GM13976 (cell line): ENCODE data around the gene FLT3.
"Not testable (repeated sequence)": the region's sequence is repeated elsewhere in the genome, so short reads cannot be mapped to it uniquely, and the experiment has no call there.

Experiments
- DNase-seq: peaks from one replicate; pipeline ENCODE4 v3.0.0; 2012; ENCODE audit warnings: low spot score
- in situ Hi-C: fragments of 300-500 bp; cut with MboI; formaldehyde crosslinking; loops from one replicate; pipeline ENCODE4 v1.12.0; 2022; ENCODE audit warnings: low sequenced_read_pairs, mixed read lengths, inconsistent platforms; ENCODE audit not compliant: unreplicated experiment
- TF ChIP-seq, protein P1 (sequence below): IDR thresholded peaks from 2 replicates; pipeline ENCODE4 v1.5.1; 2012; ENCODE audit warnings: borderline replicate concordance, mild to moderate bottlenecking; ENCODE audit not compliant: insufficient read depth; ENCODE audit errors: extremely low read depth, missing control alignments, control extremely low read depth

FLT3 gene

DNA sequence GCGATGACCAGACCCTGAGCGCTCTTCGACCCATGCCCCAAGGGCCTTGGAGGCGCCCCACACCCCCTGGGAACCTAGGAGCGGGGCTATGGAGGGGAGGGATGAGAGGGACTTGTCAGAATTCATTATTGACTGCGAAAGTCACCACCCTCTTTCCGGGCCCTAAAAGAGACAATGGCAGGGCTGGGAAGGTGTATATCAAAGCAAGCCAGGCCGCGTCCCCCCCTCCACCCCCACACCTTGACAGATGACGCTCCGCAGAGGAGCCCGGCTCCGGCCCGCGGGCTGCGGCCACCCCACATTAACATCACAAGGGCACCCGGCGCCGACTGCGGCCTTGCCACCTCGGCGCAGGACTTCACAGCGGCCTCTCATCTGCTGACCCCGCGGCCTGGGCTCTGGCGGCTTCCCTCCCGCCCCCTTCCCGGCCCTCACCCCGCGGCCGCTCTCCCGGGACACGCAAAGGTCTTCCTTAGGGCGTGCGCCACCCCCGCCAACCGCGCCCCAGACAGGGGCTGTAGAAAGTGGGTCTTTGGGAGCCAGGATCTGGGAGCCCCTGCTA, 133.7 kb downstream of the FLT3 start:
- in situ Hi-C loops: loop anchor here (25.0 kb wide), 1 partner anchor 1004 kb away; no protein-coding TSS in a partner anchor
- TF ChIP-seq, protein P1, sequence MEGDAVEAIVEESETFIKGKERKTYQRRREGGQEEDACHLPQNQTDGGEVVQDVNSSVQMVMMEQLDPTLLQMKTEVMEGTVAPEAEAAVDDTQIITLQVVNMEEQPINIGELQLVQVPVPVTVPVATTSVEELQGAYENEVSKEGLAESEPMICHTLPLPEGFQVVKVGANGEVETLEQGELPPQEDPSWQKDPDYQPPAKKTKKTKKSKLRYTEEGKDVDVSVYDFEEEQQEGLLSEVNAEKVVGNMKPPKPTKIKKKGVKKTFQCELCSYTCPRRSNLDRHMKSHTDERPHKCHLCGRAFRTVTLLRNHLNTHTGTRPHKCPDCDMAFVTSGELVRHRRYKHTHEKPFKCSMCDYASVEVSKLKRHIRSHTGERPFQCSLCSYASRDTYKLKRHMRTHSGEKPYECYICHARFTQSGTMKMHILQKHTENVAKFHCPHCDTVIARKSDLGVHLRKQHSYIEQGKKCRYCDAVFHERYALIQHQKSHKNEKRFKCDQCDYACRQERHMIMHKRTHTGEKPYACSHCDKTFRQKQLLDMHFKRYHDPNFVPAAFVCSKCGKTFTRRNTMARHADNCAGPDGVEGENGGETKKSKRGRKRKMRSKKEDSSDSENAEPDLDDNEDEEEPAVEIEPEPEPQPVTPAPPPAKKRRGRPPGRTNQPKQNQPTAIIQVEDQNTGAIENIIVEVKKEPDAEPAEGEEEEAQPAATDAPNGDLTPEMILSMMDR: no peak
- no peak for DNase-seq

DNA sequence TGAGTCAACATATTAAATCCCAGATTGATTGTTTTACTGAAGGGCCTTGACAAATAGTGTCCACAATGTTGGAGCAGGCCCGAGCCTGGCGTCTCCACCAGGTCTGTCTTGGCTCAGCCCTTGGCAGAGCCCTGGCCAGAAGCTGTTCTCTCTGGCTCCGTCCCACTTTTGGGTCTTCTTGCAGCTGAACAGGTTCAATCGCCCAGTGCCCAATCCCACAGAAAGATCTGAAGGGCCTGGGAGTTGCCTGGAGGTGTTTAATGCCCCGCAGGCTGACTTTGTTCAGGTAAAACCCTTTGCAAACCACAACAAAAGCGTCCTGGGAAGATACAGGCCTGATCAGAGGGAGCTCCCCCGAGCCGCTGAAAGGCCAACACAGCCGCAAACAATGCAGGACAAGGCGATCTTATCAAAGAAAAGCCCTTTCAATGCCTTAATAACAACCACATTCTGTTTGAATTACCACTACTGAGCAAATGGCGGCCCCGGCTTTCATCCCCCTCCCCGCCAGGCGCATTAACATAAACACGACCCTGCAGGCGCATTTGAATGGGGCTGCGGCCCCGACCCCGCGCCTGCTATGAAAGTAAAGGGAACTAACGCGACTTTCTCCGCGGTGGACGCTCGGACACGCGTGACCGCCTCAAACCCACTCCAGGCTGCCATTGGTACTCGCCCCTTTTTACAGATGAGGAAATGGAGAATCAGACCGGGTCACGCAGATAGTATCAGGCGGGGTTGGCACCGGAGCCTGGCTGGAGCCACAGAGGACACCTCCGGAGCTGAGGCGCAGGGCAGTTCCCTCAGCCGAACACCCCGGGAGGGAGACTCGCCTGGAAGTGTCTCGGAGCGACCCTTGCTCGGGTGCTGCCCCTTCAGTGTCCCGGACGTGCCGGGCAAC, 134.4 kb downstream of the FLT3 start:
- in situ Hi-C loops: loop anchor here (25.0 kb wide), 1 partner anchor 1004 kb away; no protein-coding TSS in a partner anchor

DNA sequence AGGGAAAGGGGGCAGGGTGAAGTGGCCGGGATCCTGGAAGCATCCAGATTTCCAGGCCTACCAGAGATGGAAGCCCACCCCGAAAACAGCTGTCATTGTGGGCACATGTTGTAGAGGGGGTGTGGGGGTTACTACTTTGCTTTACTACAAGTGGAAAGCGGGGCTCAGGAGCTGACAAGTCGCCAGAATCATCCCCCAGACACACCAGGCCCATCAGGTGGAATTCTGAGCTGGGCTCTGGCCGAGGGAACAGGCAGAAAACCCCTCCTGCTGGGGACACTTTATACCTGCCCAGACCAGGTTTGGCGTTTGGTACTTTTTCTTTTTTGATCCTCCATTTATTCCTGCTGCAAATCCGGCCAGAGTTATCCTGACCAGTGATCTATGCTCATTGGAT, 135.0 kb downstream of the FLT3 start:
- no peak for DNase-seq
- TF ChIP-seq, protein P1: no peak
- in situ Hi-C loops: loop anchor here (25.0 kb wide), 1 partner anchor 1003 kb away; no protein-coding TSS in a partner anchor

More for the DNA sequence above, 134.4 kb downstream of the FLT3 start:
- DNase-seq: peak; percentile 37
- TF ChIP-seq, protein P1: no peak

DNA sequence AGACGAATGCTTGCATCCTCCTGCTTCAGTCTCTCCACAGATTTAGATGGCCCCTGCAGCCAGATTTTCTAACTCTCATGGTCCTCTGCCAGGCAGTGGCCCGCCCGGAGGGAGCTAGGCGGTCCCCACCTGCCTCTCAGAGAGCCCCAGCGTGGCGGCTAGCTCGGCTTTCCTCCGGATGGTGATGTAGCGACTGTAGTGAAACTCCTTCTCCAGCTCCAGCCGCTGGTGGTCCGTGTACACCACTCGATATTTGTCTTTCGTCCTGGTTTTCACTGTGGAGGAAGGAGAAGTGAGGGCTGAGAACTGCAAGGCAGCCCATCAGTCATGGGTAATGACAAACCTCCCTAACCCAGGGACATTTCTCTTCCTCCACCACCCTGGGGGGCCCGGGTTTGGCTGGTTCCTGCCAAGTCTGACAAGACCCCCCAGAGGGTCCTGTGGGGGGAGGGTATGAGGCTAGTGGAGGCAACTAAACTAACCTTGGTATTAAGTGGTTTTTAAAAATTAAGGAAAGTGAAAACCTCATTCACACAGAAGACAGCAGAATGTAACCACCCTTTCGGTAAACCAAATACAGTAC, 135.5 kb downstream of the FLT3 start:
- in situ Hi-C loops: loop anchor here (25.0 kb wide), 1 partner anchor 1003 kb away; no protein-coding TSS in a partner anchor

DNA sequence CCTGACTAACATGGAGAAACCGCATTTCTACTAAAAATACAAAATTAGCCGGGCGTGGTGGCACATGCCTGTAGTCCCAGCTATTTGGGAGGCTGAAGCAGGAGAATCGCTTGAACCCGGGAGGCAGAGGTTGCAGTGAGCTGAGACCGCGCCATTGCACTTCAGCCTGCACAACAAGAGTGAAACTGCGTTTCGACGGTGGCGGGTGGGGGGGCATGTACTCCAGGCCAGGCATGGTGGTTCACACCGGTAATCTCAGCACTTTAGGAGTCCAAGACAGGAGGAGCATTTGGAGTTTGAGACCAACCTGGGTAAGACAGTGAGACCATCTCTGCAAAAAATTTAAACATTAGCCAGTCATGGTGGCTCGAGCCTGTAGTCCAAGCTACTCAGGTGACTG, 136.2 kb downstream of the FLT3 start:
- in situ Hi-C loops: loop anchor here (25.0 kb wide), 1 partner anchor 1002 kb away; no protein-coding TSS in a partner anchor
- not testable (repeated sequence) for DNase-seq

More for the DNA sequence above, 135.5 kb downstream of the FLT3 start:
- TF ChIP-seq, protein P1: no peak
- no peak for DNase-seq

DNA sequence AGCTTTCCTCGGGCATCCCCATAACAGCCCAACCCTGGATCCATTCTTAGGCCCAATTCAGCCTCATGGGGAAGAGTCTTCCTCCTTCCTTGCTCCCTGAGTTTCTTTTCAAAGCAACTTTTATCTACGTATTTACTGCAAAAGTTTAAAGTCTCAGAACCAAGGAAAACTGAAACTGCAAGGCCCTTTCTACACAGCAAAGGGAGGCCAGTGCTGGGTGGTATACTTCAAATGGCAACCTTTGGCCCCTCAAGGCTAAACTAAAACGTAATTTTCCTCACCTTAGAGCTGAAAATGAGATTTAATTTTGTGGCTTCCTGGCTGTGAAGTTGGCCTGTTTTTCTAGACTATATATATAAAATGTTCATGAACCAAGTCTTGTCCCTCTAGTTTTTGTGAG, 136.9 kb downstream of the FLT3 start:
- in situ Hi-C loops: loop anchor here (25.0 kb wide), 1 partner anchor 1001 kb away; no protein-coding TSS in a partner anchor
- TF ChIP-seq, protein P1: no peak
- no peak for DNase-seq

DNA sequence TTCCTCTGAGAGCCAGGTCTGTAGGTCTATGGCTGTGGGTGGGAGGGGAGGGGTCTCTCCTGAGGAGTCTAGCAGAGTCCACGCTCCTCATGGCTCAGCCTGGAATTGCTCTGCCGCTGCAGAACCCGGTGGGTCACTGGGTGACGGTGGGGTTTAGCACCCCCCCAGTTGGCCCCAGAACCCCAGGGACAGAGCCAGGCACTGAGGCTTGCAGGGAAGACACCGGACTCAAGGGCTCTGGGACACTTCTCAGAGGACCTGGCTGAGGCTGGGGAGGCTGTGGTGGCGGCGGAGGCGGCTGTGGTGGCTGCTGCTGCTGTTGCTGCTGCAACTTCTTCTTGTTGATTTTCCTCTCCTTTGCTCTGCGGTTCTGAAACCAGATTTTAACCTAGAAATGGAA, 137.4 kb downstream of the FLT3 start:
- TF ChIP-seq, protein P1: no peak
- no peak for DNase-seq
- in situ Hi-C loops: loop anchor here (25.0 kb wide), 1 partner anchor 1001 kb away; no protein-coding TSS in a partner anchor
